Breast epithelium (tissue), 4 donors: Measurements from ENCODE around the gene KIF3B. TPM values are rescaled to one million over a fixed set of nuclear protein-coding genes. Genes with fewer than 3 reads are reported as not detected.
"Not testable (repeated sequence)": the region's sequence is repeated elsewhere in the genome, so short reads cannot be mapped to it uniquely, and the experiment has no call there.

ENCODE experiments used
- DNase-seq, 2 donors: peaks; one replicate each; pipeline ENCODE4 v3.0.0-alpha.2; 2019; ENCODE audit warnings: low spot score in 2 of 2
- H3K27ac ChIP-seq, 2 donors: fragments of 200-600 bp; sonication (generic) in 1 of 2; one replicate each; pipeline ENCODE4 v1.5.1; 2016 to 2019; ENCODE audit warnings: mild to moderate bottlenecking in 1 of 2
- H3K27me3 ChIP-seq, 2 donors: fragments of 200-600 bp; sonication (generic) in 1 of 2; one replicate each; pipeline versions ENCODE4 v1.5.1 to v1.6.0; 2017 to 2019; ENCODE audit warnings: control low read depth in 1 of 2, mild to moderate bottlenecking in 1 of 2
- H3K36me3 ChIP-seq: fragments of 200-600 bp; one replicate; pipeline ENCODE4 v1.5.1; 2019
- H3K4me1 ChIP-seq, 2 donors: fragments of 200-600 bp; sonication (generic); one replicate each; pipeline ENCODE4 v1.5.1; 2016 to 2019; ENCODE audit warnings: control low read depth in 1 of 2
- H3K4me3 ChIP-seq, 3 donors: fragments of 200-600 bp; sonication (generic); 1 replicate in 2 of 3; 2 replicates in 1 of 3; pipeline ENCODE4 v1.5.1; 2016 to 2019; ENCODE audit warnings: mild to moderate bottlenecking in 3 of 3, moderate library complexity in 2 of 3
- H3K9me3 ChIP-seq, 2 donors: fragments of 200-600 bp; sonication (generic) in 1 of 2; one replicate each; pipeline ENCODE4 v1.5.1; 2016 to 2019; ENCODE audit warnings: control low read depth in 1 of 2
- CTCF ChIP-seq, 3 donors: fragments of 450-650 bp; IDR thresholded peaks; one replicate each; pipeline ENCODE4 v1.5.1; 2016 to 2017; ENCODE audit warnings: antibody characterized with exemption in 3 of 3, mild to moderate bottlenecking in 3 of 3, moderate library complexity in 3 of 3
- POLR2A ChIP-seq: fragments of 450-650 bp; IDR thresholded peaks from one replicate; pipeline ENCODE4 v1.6.1; 2016; ENCODE audit warnings: antibody characterized with exemption, mild to moderate bottlenecking, moderate library complexity
- POLR2AphosphoS5 ChIP-seq, 3 donors: sonication (generic); formaldehyde crosslinking; IDR thresholded peaks; one replicate each; pipeline ENCODE4 v1.6.1; 2017; ENCODE audit warnings: antibody characterized with exemption in 3 of 3
- intact Hi-C: fragments of 100-400 bp; cut with DNase I; formaldehyde crosslinking; loops from one replicate; pipeline ENCODE4 v1.15.1; 2023; ENCODE audit warnings: low total_unique reads
- total RNA-seq, 3 donors: library from RNA; depleted of rRNA; stranded (reverse); fragments of >200 nt; gene quantifications; one replicate each; pipeline ENCODE4 v1.1.0, GENCODE V29; 2016

Gene KIF3B
- total RNA-seq, 3 donors from 2014 or later: 23.7 to 28.6 (median 24.6) TPM

GRCh38 chr20:32338665-32339064 lies 61.2 kb downstream of the KIF3B start:
- TF ChIP-seq CTCF (IDR thresholded peaks at IDR 0.05) (no peak), POLR2A (no peak), POLR2AphosphoS5 (IDR thresholded peaks at IDR 0.05) (no peak)
- no peak for DNase-seq
- intact Hi-C loops: no loop called here
- no peak overlapping the region for H3K27ac ChIP-seq
- H3K9me3 ChIP-seq: no peaks in the 10 kb centered on the region
- no peaks in the 10 kb centered on the region for H3K36me3 ChIP-seq
- H3K27me3 ChIP-seq: no peaks in the 10 kb centered on the region
- no peaks in the 10 kb centered on the region for H3K4me1 ChIP-seq
- H3K4me3 ChIP-seq: no peak overlapping the region

GRCh38 chr20:32339116-32339515 lies 61.7 kb downstream of the KIF3B start:
- H3K4me3 ChIP-seq: no peak overlapping the region
- no peaks in the 10 kb centered on the region for H3K36me3 ChIP-seq
- no peak overlapping the region for H3K27ac ChIP-seq
- intact Hi-C loops: no loop called here
- DNase-seq: no peak
- no peaks in the 10 kb centered on the region for H3K27me3 ChIP-seq
- H3K9me3 ChIP-seq: no peaks in the 10 kb centered on the region
- TF ChIP-seq CTCF (IDR thresholded peaks at IDR 0.05): no peak
- H3K4me1 ChIP-seq: no peaks in the 10 kb centered on the region

- H3K27ac ChIP-seq, intact Hi-C loops: not testable (repeated sequence)
These were observed 63.6 kb downstream of the KIF3B start for GRCh38 chr20:32341053-32341452.

GRCh38 chr20:32343439-32343838 lies 66.0 kb downstream of the KIF3B start:
- no peak for DNase-seq
- Histone ChIP-seq H3K27ac (no peak overlapping the region), H3K9me3 (no peaks in the 10 kb centered on the region), H3K27me3 (no peaks in the 10 kb centered on the region), H3K36me3 (no peaks in the 10 kb centered on the region), H3K4me1 (no peaks in the 10 kb centered on the region), H3K4me3 (no peak overlapping the region)
- no peak for TF ChIP-seq POLR2AphosphoS5 (IDR thresholded peaks at IDR 0.05)
- intact Hi-C loops: no loop called here

More at GRCh38 chr20:32341053-32341452, 63.6 kb downstream of the KIF3B start:
- not testable (repeated sequence) for H3K27me3 ChIP-seq, H3K4me1 ChIP-seq, H3K36me3 ChIP-seq, DNase-seq, H3K9me3 ChIP-seq, H3K4me3 ChIP-seq

GRCh38 chr20:32344835-32345506 lies 67.5 kb downstream of the KIF3B start:
- no peaks in the 10 kb centered on the region for H3K9me3 ChIP-seq
- no peaks in the 10 kb centered on the region for H3K27me3 ChIP-seq
- intact Hi-C loops: no loop called here
- H3K36me3 ChIP-seq: no peaks in the 10 kb centered on the region
- DNase-seq: no peak
- H3K4me3 ChIP-seq: no peak overlapping the region
- H3K4me1 ChIP-seq: no peaks in the 10 kb centered on the region
- H3K27ac ChIP-seq: no peak overlapping the region
- TF ChIP-seq CTCF (IDR thresholded peaks at IDR 0.05) (no peak), POLR2AphosphoS5 (IDR thresholded peaks at IDR 0.05) (no peak), POLR2A (no peak)

- DNase-seq: no peak
- Histone ChIP-seq H3K4me3 (no peak overlapping the region), H3K27me3 (no peaks in the 10 kb centered on the region), H3K36me3 (no peaks in the 10 kb centered on the region), H3K9me3 (no peaks in the 10 kb centered on the region), H3K27ac (no peak overlapping the region), H3K4me1 (no peaks in the 10 kb centered on the region)
- intact Hi-C loops: no loop called here
- TF ChIP-seq CTCF (IDR thresholded peaks at IDR 0.05): no peak
- TF ChIP-seq POLR2AphosphoS5 (IDR thresholded peaks at IDR 0.05): no peak
- no peak for TF ChIP-seq POLR2A
These were observed 70.8 kb downstream of the KIF3B start for GRCh38 chr20:32348207-32348606.
